HUDEP-2 (cell line): Measurements from ENCODE around the gene BUD23.
"Not testable (repeated sequence)": the region's sequence is repeated elsewhere in the genome, so short reads cannot be mapped to it uniquely, and the experiment has no call there.

Experiments used
- DNase-seq, 76 experiments: peaks; one replicate each; lab custom pipeline; 2025; ENCODE audit not compliant: unreplicated experiment in 76 of 76; lab: John Stamatoyannopoulos, UW

Gene BUD23

DNA sequence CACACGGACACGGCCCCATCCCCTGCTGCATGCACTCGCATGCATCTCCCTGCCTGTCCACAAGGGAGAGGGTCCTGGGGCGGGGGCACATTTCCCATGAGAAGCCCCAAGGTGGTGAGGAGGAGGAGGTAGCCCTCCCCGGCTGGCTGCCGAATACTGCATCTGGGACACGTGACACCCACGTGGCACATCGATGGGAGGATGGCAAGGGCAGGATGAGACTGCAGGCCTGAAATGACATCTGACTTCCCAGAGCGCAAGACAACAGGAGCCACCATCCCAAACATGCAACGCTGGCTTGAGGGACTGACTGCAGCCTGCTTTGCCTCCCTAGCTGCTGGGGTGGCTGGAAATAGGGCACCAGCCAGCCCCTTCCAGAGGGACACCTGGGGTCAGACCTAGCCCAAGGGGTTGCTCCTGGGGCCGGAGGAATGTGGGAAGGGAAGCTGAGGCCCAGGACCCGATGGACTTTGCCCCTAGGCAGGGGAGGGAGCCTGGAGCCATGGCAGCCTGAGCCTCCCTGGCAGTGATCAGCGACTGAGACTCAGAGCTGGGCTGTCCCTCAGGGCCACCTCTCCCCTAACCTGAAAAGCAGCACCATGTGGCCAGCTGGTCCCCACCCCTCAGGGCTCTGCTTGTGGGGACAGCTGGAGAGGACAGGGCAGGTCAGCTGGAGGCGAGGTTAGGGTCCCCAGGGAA lies 16.1 kb downstream of the BUD23 start:
- DNase-seq, result no peak

DNA sequence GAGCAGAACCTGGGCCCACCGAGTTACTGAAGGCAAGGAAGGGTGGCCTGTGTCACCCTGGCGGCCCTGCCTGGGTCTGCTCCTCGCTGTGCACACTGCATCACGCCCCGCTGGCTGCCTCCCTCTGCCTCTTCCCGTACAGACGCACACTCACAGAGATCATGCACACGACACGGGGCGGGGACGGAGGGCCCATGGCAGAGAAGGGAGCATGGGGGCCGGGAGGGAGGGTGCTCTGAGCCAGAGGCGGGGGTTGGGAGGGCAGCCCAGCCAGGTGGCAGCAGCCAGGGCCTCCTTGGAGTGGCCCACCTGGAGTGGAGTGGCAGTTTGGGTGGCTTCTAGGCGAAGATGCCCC lies 16.6 kb downstream of the BUD23 start:
- DNase-seq, result no peak

DNA sequence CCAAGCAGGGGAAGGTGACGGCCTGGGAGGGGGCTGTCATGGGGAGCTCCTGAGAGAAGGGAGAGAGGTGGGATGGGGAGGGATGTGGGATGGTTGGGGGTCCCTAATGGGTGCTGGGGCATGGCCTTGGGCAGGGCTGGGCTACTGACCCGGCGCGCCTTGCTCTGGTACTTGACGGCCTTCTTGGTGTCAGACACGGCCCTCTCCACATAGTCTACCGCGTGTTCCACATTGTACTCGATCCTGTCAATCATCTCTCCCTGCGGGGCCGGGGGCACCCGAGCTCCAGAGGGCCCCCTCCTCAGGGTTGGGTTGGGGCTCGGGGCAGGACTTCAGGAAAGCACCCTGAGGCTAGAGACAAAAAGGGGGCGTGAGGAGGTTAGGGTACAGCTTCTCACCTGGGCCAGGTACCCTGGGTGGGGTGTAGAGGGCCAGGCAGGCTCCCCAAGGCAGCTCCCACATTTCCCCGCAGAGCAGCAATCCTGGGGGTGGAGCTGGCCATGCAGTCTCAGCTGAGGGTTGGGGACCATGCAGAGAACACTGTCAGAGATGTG lies 17.3 kb downstream of the BUD23 start:
- DNase-seq, result no peak

DNA sequence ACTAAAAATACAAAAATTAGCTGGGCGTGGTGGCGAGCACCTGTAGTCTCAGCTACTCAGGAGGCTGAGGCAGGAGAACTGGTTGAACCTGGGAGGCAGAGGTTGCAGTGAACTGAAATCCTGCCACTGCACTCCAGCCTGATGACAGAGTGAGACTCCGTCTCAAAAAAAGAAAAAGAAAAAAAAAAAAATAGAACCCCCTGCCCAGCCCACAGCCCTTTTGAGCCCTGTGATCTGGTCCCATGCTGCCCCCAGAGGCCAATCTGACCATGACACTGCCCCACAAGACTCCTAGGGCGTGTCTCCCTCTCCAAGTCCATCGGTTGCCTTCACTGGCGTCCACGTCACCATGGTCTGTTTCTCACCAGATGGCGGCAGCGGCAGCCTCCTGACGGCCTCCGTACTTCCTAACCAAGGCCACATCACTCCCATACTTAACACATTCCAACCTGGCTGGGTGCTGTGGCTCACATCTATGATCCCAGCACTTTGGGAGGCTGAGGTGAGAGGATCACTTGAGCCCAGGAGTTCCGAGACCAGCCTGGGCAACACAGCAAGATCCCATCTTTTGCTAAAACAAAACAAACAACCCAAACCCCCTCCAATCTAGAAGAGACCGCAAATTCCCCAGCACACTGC lies 18.1 kb downstream of the BUD23 start:
- peak in 17 of 76 experiments; percentile 4 to 43 (median 13) for DNase-seq

DNA sequence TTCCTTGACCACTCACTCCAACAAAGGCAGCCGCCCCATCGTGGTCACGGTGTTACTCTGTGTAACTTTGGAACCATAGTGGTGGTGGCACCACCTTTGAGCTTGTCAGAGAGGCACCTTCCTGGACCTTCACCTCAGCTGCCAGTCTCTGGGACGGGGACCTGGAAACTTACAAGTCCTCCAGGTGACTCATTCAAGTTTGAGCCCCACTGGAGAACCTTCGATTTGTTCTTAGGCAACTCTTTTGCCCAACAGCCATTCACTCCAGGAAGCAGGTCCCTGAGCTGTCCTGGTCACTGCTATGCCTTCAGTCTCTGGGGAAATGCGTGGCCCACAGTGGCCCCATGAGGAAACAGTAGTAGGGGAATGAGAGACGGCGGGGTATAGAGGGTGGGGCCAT lies 18.8 kb downstream of the BUD23 start:
- DNase-seq, result no peak

DNA sequence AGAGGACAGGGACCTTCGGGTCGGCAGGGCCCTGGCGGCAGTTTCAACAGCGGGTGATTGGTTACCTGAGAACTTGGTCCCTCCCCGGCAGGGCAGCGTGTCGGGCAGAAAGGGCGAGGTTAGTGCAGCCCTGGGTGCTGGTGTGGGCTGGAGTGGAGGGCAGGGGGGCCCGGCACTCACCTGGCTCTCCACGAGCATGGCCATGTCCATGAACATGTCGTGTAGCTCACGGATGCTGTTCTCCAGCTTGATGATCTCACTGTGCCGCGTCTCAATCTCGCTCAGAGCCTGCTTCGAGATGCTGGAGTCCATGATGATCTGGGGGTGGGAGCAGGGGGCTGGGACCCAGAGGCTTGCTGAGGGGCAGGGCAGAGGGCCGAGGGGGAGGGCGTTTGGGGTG lies 19.3 kb downstream of the BUD23 start:
- DNase-seq, result no peak

DNA sequence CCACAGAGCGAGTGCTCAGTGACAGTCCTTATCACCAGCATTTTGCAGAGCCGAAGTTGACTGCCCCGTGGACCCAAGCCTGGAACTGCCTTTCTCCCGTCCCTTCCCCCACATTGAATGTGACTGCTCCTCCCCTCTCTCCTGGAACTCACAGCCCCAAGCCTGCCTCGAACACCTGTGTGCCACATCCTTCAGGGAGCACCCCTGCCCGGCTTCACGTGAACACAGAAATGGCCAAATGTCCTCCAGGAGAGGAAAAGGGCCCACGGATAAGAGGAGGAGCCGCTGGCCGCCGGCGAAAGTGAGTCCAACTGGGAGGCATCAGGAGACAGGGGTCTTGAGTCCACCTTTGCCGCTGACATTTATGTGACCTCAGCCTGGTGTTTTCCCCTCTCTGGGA lies 19.8 kb downstream of the BUD23 start:
- no peak for DNase-seq

DNA sequence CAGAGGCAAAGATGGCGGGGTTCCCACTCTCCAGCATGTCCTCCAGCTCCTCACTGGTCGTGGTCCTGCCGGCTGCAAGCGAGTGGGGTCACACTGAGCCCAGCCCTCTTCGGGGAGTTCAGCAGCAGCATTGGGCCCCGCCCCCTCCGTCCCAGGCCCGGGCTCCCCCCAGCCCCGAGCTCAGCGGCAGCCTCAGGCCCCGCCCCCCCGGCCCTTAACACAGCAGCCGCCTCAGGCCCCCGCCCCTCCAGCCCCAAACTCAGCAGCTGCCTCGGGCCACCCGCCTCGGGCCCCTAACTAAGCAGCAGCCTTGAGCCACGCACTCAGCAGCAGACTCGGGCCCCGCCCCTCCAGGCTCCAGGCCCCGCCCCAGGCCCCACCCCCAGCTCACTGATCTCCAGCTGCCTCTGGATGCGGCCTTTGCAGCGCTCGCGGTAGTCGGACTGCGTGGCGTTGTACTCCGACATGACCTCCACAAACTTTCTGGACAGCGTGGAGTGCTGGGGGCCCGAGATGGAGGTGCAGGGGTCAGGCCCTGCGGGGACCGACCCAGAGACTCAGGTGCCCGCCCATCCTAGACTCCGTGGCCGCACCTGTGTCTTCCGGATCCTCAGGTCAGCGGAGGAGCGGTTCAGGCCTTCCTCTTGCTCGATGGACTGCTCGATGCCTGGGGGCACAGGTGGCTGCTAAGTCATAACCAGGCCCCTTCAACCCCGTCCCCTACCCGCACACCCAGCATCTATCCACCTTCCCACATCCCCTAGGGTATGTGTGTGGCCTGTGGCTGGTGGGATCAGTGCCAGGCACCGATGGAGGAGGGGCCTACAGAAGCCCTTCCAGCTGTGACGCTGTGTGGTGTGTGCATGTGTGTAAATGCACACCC lies 20.6 kb downstream of the BUD23 start:
- DNase-seq, result peak in 46 of 76 experiments; percentile 3 to 71 (median 38)

DNA sequence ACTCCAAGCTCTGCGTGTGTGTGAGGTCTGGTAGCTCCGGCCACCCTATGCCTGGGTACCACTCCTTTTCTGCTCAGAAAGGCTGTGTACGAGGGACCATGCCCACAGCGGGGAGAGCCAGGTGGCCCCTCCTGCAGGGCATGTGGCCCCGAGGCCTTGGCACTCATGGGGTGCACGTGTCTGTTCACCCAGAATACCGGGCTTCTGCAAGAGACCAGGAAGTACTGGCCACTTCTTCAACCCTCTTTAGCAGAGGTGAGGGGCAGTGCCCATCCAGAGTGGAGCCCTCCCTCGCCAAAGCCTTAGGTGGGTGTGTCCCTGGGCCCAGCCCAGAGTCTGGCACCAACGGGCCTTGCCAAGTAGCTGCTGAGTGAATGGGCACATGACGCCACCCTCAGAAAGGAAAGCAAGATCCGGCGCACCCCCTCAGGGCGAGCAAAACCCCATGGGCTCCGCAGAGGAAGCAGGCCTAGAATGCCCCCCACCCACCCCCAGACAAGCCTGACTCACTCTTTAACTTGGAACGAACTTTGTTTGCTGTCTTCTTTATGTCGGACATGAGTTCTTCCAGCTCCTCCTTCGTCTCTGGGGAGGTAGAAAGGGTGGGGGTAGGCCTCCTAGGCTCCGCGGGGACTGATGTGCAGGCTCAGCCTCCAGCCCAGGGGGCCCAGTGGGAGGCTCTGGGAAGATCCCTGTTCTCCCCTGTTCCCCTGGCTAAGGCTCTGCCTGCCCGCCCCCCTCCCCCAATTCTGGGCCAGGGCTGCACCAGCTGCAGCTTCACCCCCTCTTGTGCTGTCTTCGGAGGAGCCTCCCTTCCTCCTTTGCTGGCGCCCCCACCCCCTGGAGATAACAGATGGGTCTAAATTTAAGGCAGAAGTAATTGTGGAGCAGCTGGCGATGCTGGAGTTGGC lies 21.5 kb downstream of the BUD23 start:
- peak in 9 of 76 experiments; percentile 4 to 36 (median 12) for DNase-seq

DNA sequence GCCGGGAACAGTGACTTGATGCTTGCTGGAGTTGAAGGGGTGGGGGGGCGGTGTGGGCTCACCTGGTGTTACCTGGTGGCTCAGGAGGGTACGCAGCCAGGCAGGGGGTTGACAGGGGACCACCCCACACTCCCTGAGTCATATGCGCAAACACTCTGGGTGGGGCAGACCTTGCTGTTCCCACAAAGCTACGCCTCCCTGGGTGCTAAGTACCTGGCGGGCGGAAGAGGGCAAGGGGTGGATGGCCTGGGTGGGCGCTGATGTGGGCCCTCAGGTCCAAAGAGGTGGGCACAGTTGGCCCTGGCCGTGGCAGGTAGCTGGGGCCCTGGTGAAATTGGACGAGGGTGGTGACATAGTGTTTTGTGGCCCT lies 22.1 kb downstream of the BUD23 start:
- DNase-seq, result no peak

DNA sequence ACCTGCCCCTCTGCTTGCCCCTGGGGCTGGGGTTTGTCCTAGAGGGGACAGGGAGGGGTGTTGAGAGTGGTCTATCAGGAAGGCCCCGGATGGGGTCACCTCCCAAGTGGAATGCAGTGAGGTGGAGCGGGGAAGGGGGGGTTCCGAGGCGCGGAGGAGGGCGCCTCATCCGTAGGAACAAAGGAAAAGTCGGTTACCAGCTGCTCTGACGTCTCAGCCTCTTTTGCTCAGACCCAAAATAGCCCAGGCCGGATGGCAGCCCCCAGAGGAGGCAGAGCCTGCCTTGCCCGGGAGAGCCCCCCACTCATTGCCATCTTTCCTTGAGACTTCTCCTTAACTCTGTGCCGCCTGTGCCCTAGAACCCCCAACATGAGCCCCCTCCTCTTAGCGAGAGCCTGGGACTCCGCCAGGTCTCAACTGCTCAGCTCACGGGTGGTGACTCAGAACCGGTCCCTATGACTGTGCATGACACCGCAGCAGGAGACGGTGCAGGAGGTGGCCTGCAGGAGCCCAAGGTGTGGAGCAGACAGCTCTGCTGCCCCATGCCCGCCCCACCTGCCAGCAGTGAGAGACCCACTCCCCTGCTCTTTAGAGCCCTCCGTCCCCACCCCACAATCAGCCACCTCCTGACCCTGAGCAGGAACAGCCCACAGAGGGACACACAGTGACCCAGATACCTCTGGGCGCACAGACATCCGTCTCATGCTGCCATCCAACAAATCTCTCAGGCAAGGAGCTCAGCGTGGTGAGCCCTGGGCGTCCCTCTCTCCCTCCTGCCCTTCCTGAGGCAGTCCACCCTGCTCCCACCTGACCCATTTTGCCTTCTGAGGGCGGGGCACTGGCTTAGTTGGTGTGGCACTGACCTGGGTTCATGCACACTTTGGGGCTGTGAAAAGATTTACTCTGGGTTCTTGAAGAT lies 23.0 kb downstream of the BUD23 start:
- no peak for DNase-seq

DNA sequence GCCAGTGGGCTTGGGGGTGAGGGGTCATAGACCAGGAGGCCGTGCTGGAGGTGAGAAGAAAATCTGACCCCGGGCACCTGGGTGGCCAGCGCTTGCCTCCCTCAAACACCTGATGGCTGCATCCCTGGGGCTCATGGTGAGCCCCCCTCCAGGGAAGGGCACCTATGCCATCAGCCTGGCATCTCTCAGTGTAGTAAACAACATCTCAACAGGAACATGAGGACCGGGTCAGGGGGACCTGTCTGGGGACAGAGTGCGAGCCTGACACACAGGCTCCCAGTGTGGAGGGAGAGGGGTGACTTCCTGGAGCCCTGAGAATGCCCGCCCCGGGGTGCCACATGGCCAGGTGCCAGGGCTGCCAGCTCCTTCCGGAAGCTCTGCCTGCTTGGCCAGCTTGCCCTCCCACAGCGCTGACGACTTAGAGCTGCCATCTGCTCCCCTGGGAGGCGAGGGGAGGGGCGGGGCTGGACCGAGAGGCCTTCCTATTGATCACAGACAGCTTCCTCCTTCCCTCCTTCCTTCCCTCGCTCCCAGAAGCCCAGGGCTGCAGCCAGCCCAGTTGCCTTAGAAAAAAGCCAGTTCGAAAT lies 23.7 kb downstream of the BUD23 start:
- DNase-seq, result no peak

DNA sequence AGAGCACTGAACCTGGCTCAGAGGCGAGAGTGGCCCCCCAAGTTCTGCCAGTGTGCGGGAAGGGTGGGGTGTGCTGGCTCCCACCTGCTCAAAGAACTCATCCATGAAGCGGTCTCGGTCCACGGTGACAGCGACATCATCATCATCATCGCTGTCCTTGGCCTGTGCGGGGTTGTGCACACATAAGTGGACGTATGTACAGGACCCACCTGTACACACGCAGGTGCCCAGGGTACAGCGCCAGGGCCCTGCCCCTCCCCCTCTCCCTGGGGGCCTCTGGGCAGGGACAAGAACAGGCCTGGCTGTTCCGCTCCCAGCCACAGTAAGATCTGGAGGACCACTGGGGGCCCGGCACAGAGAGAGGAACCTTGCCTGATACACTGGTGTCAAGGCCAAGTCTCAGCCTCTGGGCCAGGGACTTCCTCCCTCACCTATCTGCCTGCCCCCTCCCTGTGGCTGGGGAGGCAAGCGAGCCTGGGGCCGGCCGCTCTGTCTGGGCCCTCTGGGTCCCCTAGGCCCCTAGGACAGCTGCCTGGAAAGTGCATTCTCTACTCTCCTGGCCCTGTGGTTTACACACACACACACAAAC lies 25.7 kb downstream of the BUD23 start:
- DNase-seq, result no peak

DNA sequence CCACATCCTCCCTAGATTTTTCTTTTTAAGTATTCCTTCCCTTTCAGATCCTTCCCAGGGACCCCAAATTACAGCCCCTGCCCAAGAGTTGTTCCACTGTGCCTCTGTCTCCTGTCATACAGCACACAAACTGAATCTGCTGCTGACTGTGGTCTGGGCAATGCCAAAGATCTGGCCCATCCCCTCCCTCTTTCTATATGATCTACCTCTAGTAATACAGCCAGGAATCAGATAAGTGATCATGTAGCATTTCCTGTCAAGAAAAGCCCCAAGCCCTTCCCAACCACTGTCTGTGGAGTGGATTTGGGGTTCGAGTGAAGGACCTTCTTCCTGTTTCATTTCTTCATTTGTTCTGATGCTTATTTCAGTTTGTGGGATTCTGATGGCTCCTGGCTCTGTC lies 29.4 kb downstream of the BUD23 start:
- no peak for DNase-seq

DNA sequence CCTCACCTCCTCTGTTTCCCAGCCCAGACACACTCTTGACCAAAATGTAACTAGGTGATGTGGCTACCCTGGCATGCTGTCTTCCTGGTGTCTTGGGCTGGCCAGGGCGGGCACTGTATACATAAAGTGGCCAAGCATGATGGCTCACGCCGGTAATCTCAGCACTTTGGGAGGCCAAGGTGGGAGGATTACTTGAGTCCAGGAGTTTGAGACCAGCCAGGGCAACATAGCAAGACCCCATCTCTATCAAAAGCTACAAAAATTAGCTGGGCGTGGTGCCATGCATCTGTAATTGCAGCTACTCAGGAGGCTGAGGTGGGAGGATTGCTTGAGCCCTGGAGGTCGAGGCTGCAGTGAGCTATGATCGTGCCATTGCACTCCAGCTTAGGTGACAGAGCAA lies 29.9 kb downstream of the BUD23 start:
- DNase-seq, result not testable (repeated sequence)

DNA sequence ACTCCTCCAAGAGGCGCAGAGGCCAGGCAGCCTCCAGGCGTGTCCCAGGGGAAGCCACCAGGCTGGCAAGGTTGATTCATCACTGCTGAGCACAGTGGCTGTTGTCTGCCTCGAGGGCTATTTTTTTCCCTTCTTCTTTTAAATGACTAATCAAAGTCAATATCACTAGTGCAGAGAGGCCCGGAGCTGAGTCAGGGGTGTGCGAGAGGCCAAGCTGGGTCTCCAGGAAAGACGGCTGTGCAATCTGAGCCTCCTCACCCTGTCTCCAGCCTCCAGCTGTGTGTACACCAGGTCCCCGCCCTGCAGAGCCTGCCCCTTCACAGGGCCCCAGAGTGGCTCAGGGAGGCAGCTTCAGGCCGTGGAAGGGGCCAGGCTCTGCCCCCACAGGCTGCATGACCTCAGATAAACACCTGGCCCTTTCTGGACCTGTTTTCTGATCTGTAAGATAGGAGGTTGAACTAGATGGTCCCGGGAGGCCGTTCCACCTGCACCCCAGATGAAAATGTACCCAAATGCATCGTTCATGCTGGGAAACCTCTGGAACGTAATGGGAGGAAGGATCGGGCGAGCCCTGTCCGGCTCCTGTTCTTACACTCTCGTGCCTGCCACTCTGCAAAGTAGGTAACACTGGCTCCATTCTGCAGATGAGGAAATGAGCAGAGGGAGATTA lies 32.4 kb downstream of the BUD23 start:
- DNase-seq, result peak in 65 of 76 experiments; percentile 3 to 90 (median 44)

DNA sequence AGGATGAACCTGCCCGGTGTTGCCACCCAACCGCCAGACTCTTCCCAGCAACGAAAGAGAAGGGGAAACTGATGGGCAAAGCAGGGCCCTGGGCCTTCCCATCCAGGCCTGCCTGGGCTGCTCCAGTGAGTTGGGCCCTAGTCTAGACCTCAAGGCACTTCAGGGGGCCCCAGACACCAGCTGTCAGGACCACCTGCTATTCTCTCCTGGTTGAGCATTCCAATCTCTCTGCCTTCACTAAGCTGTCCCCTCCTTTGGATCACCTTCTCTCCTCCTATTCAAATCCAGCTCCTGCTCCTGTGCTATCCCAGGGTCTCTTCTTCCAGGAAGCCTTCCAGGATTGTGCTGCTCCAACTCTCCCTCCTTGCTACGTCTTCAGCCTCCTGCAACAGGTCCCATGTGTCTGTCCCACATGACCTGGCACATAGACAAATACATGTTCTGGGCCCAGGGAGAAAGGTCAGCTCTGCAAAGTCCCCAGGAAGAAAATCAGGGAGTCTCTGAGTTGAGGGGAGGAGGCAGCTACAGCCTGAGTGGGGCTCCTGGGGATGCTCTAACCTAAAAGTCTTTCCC lies 33.0 kb downstream of the BUD23 start:
- DNase-seq, result no peak
